GM20431 (cell line): Measurements from ENCODE around the gene TLCD1.

Experiments
- in situ Hi-C: fragments of 300-500 bp; cut with MseI, MboI; formaldehyde crosslinking; loops from one replicate; pipeline ENCODE4 v1.15.0; 2020; ENCODE audit warnings: low sequenced_read_pairs; ENCODE audit not compliant: unreplicated experiment

Gene TLCD1

GRCh38 chr17:28693869-28694268 is 32.2 kb downstream of the TLCD1 start:
- in situ Hi-C loops = no loop called here

- in situ Hi-C loops = no loop called here
Measured at GRCh38 chr17:28689011-28689410, 37.0 kb downstream of the TLCD1 start.

- in situ Hi-C loops = no loop called here
Measured at GRCh38 chr17:28688481-28688880, 37.6 kb downstream of the TLCD1 start.

GRCh38 chr17:28686296-28686695 is 39.7 kb downstream of the TLCD1 start:
- in situ Hi-C loops = no loop called here

- in situ Hi-C loops = no loop called here
Measured at GRCh38 chr17:28685366-28685765, 40.7 kb downstream of the TLCD1 start.

- in situ Hi-C loops = no loop called here
Measured at GRCh38 chr17:28684963-28685362, 41.1 kb downstream of the TLCD1 start.

GRCh38 chr17:28682655-28683054 is 43.4 kb downstream of the TLCD1 start:
- in situ Hi-C loops = no loop called here

GRCh38 chr17:28675980-28676379 is 50.1 kb downstream of the TLCD1 start:
- in situ Hi-C loops = no loop called here

GRCh38 chr17:28675490-28675889 is 50.5 kb downstream of the TLCD1 start:
- in situ Hi-C loops = no loop called here
